HG02870 (cell line): Measurements from ENCODE around the gene ATP6V0B.

Experiments
- ATAC-seq: cut with Tn5 transposase; IDR thresholded peaks from one replicate; pipeline ENCODE4 v1.9.1; 2021; ENCODE audit warnings: mild to moderate bottlenecking, moderate library complexity; ENCODE audit not compliant: unreplicated experiment

The ATP6V0B gene

DNA sequence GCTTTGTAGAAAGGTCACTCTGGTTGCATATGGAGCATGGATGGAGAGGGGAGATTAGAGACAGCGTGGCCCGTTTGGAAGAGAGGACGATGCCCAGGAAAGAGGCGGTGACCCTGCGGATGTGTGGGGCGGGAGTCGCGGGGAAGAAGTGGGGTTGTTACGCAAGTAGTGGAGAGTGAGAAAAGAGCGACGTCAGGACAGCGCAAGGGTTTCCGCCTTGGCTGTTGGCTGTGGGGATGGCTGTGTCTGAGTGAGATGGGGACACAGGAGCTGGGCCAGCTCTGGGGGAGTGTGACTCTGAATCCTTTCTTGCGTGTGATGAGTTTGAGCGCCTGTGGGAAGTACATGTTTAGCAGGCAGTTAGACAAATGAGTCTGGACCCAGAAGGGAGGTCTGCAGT, 8.0 kb downstream of the ATP6V0B start:
- ATAC-seq, result no peak

DNA sequence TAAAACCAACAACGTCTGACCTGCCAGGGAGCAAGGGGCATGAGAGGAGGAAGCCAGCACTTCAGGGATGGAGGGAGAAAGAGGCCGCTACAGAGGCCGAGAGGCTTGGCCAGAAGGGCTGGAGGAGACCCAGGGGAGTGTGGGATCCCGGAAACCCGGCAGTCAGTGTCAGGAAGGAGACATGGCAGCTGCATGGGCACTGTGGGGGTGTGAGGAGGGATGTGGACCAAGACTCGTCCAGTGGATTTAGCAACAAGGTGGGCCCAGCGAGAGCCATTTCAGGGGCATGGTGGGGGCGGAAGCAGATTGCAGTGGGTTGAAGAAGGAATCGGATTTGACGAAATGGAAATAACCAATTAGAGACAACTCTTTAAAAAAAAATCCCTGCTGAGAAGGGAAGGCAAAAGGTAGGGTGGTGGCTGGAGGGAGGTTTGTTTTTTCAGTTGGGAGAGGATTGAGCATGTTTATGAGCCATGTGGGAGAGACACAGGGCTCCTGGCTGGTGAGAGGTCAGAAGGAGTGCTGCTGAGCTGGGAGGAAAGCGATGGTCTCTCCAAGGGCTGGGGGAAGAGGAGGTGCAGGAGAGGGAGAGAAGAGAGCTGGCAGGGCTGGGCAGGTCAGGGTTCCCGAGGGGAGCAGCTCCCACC, 8.6 kb downstream of the ATP6V0B start:
- no peak for ATAC-seq

DNA sequence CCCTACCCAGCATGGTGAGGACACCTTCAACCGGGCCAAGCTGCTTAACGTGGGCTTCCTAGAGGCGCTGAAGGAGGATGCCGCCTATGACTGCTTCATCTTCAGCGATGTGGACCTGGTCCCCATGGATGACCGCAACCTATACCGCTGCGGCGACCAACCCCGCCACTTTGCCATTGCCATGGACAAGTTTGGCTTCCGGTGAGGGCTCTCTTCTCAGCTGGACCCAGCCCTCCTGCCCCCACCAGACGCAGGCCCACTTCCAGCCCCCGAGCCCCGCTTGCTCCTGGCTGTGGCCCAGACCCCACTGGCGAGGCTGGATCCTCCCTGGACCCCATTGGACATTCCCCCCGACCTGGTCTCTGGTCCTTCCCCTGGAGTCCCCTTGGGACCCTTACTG, 10.1 kb downstream of the ATP6V0B start:
- no peak for ATAC-seq

DNA sequence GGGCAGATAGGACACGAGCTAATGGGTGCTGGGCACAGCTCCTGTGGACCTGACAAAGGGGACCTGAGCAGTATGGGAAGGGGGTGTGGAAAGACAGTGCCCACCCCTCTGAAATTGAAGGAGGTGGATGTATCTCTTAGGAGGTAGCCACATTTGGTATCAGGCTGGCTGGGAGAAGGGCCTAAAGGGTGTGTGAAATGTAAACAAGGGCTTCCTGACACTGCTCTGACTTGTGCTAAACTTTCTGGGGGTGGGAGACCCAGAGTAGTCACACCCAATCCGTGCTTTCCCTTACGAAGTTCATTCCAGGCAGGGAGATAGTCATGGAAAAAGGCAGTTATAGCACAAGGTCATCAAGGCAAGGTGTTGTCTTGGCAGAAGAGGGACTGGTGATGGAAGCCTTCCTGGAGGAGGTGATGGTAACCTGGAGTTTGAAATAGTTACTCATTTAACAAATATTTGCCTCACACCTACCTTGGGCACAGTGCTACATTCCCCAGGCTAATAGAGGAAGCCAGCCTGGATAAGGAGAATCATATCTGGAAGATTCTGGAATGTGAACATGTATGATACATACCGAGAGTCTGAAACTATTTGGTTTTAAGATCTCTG, 11.3 kb downstream of the ATP6V0B start:
- ATAC-seq, result no peak

DNA sequence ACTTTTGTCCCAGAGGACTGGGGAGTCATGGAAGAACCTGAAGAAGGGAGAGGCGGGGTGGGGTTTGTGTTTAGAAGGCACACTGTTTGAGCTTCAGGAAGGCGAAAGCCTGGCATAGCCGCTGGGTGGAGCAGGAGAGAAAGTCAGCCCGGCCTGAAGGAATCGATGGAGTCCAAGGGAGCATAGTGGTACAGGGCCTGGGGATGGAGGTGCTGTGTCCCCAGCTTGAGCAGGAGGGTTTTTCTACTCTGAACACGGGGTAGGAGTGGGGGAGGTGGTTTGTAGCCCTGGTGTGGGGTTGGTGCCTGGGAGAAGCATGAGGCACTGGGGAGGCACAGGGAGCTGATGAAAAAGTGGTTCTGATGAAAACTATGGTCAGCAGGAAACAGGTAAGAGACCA, 12.0 kb downstream of the ATP6V0B start:
- ATAC-seq, result no peak

DNA sequence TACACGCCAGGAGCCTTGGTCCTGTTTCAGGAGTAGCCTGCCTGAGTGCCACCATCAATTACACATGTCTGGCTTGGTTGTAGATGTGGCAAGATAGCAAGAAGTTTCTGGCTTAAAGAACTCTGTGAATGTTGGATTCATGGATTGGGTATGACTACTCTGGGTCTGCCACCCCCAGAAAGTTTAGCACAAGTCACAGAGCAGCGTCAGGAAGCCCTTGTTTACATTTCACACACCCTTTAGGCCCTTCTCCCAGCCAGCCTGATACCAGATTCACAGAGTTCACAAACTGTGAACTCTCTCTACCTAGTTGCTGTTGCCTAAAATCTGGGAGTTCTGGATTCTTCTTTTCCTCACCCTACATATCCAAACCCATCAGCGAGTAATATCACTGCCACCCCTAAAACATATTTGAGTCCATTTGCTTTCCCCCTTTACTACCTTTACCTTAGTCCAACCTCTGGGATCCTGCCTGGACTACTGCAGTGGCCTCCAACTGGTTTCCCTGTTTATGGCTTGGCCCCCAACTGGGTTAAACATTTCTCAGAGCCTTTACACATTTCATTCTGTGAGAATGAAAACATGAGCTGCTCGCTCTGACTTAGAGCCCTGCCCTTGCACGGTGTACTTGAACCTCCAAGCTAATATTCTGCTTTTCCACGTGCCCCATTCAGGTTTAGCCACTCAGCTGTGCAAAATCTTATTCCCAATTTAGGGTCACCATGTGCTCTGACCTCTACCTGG, 12.6 kb downstream of the ATP6V0B start:
- no peak for ATAC-seq

DNA sequence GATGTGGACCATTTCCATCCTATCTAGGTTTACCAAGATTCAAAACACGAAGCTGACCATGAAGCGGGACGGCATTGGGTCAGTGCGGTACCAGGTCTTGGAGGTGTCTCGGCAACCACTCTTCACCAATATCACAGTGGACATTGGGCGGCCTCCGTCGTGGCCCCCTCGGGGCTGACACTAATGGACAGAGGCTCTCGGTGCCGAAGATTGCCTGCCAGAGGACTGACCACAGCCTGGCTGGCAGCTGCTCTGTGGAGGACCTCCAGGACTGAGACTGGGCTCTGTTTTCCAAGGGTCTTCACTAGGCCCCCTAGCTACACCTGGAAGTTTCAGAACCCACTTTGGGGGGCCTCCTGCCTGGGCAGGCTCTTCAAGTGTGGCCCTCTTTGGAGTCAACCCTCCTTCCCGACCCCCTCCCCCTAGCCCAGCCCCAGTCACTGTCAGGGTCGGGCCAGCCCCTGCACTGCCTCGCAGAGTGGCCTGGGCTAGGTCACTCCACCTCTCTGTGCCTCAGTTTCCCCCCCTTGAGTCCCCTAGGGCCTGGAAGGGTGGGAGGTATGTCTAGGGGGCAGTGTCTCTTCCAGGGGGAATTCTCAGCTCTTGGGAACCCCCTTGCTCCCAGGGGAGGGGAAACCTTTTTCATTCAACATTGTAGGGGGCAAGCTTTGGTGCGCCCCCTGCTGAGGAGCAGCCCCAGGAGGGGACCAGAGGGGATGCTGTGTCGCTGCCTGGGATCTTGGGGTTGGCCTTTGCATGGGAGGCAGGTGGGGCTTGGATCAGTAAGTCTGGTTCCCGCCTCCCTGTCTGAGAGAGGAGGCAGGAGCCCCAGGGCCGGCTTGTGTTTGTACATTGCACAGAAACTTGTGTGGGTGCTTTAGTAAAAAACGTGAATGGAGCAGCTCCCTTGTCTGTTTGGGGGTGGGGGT, 15.8 kb downstream of the ATP6V0B start:
- ATAC-seq, result no peak

DNA sequence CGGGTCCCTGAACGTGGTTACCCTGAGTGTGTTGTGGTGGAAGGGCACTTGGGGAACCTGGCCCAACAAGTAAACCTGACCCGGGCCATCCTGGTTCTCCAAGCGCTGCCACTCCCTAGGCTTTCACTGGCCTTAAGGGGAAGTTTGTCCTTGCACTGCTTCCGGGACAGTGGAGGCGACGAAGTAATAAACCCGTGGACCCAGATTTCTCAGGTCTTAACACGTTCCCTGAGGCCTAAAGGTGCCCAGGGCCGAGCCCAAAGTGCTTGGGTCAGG, 16.4 kb downstream of the ATP6V0B start:
- no peak for ATAC-seq

DNA sequence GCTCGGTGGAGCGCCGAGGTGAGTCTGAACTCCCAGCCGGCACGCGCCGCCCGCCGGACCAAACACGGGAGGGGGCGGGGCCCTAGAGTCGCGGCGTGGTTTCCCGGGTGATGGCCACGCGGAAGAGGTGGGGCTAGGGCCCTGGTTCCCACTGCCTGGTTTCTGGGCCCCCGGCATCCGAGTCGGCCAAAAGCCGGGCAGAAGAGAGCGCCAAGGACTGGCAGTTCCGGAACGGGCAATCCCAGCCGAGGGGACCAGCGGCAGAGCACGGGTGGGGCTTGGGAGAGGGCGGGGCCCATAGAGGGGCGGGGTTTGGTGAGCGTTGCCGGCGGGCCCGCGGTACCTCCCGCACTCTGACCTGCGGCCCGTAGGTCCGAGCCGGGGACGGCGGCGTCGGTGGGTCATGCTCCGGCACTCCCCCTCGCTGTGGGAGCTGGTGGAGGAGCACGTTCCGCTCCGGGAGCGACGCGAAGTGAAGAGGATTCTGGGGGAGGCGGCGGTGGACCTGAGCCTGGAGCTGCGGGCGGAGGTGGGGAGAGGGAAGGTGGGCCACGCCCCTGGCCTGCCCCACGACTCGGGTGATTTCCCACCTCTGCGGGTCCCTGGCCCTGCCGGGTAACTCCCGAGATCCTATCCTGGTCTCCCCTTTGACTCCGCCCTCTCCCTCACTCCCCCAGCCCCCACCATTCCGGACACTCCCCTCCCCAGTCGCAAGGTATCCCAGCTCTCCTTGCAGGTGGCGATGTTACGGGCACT, 16.9 kb downstream of the ATP6V0B start, which contains the start of gene CCDC24:
Gene CCDC24 (plus strand): TSS at position 124 of the 756 bp plus-strand sequence. CDS start 280 bp downstream, at position 404.
- peak; percentile 67 for ATAC-seq

DNA sequence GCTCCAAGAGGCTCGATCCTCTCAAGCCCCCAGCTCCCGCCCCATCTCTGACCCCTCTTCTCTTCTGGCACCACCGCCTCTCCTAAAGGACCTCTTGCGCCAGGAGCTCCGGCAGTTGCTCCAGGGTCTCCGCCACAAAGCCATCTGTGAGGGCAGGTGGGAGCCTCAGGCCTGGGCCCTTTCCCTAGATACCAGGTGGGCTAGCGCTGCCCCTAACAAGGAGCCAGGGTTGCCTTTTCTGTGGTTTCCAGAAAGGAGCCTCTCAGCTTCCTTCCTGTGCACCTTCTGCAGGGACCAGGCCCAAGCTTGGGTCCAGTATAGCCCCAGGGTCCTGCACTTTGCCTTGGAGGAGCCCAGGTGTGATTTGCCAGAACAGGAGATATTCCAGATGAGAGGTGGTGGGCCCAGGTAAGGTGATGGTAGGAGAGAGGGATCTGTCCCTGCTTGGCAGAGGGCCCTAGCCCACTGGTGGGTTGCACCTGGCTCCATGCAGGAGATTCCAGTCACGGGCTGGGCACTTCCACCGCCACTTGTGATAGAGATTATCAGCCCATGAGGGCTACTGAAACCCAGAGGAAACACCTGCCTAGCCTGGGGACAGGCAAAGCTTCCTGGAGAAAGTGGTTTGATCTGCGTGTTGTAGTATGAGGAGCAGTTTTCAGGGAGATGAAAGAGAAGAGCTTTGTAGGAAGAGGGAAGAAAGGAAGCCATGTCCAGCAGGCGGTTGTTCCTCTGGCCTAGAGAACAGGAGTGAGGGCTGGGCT, 17.7 kb downstream of the ATP6V0B start:
- no peak for ATAC-seq

DNA sequence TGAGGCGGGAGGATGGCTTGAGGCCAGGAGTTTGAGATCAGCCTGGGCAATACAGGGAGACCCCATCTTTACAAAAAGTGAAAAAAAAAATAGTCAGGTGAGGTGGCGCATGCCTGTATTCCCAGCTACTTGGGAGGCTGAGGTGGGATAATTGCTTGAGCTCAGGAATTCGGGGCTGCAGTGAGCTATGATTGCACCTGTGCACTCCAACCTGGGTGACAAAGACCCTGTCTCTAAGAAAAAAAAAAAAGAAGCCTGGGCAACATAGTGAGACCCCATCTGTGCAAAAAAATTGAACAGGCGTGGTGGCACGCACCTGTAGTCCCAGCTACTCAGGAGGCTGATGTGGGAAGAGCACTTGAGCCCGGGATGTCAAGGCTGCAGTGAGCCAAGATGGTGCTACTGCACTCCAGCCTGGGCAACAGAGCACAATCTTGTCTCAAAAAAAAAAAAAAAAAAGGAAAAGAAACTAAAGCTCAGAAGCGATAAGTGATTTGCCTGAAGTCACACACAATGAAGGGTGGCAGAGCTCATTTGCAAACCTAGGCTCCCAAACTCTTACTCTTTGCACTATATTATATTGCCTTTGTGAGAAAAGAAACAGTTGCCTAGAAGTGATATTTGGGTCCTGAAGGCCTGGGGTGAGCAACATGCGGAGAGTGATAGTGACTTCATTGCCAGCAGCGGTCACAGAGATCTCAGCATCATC, 18.6 kb downstream of the ATP6V0B start:
- ATAC-seq, result no peak

DNA sequence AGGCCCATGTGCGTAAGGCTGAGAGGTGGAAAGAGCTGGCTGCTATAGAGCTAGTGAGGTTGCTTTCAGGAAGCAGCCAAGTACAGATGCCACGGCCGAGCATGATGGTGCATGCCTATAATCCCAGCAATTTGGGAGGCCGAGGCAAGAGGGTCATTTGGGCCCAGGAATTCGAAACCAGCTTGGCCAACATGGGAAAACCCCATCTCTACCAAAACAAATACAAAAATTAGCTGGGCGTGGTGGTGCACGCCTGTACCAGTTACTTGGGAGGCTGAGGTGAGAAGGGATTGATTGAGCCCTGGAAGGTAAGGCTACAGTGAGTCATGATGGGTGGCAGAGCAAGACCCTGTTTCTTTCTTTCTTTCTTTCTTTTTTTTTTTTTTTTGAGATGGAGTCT, 19.3 kb downstream of the ATP6V0B start:
- no peak for ATAC-seq

DNA sequence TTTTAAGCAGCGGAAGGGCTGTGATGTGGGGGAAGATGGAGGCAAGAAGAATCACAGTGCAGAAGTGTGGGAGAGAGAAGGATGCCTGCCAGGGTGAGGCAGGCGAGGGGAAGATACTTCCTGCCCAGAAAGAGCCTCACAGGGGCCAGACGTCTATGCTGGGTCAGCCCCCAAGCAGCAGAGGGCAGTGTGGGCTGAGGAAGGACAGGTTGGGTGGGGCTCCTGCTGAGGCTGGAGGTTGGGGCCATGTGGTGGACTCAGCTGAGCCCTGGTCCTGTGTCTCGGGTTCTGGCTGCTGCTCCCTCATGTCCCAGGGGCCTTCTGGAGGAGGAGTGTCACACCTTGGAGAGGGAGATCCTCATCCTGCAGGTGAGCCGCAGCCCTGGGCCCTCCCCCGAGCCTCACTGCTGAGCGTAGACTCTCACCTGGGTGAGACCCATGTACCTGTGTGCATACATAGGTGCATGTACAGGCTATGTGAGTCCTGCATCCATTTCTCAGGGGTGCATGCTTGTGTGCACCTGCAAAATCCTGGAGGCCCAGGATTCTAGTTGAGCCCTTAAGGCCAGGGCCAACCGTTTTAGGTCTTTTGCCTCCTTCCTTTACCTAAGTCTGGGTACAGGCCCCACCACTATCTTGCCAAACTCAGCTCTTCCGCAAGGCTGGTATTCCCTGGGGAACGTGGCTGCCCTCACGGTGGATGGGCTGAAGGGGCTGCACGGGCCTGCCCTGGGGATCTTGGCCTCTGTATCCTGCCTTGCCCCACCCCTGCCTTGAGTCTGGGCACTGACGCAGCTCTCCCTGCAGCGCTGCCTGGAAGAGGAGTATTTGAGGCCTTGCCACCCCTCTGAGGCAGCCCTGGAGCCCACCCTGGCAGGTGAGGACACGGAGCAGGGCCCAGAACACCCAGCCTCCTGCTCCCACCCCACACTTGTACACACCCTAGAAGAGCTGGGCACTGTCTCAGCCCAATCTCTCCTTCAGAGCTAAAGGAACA, 20.3 kb downstream of the ATP6V0B start:
- no peak for ATAC-seq

DNA sequence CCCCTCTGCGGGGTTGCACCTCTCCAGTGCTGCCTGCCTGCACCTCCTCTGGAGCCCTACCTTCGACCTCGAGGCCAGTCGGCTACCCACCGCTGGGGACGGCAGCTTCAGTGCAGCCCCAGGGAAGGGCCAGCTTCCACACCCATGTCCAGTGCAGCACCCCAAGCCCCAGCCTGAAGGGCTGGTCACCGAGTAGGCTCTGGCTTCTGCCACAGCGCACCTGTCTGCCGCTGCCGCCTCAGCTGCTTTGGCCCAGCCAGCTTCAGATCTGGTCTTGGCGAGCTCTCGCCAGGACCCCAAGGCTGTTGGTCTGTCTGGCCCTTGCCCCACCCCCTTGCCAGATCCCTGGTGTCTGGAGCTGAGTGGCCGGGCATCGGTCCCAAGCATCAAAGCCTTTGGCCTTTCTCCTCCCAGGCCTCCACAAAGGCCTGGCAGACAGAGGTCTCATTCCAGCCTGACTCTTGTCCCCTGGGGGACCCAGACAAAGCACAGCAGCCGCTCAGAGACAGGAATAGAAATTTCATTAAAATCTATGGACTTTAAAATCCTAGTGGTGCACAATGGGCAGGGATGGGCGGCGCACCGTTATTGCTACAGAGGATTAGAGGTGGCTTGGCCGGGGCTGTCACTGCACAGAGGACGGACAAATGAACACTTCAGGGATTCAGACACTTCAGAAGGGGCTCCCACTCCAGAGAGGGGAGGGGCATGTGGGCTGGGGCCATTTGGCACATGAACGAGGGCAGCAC, 21.4 kb downstream of the ATP6V0B start:
- no peak for ATAC-seq

DNA sequence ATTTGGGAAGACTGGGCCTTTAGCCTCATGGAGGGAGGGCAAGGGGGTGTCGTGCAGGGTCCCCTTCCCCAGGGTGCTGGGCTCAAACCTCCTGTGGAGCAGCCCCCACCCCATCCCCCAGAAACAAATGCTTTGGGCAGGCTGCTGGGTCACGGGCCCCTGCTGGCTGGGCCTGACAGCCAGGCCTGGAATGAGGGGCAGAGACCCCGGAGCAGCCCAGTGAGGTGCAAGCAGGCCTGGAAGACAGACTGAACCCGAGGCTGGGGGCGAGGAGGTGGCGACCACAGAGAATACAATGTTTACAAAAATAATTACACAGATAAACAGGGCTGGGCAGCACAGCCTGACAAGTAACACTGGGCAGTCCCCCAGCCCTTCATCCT, 22.0 kb downstream of the ATP6V0B start:
- ATAC-seq, result no peak

DNA sequence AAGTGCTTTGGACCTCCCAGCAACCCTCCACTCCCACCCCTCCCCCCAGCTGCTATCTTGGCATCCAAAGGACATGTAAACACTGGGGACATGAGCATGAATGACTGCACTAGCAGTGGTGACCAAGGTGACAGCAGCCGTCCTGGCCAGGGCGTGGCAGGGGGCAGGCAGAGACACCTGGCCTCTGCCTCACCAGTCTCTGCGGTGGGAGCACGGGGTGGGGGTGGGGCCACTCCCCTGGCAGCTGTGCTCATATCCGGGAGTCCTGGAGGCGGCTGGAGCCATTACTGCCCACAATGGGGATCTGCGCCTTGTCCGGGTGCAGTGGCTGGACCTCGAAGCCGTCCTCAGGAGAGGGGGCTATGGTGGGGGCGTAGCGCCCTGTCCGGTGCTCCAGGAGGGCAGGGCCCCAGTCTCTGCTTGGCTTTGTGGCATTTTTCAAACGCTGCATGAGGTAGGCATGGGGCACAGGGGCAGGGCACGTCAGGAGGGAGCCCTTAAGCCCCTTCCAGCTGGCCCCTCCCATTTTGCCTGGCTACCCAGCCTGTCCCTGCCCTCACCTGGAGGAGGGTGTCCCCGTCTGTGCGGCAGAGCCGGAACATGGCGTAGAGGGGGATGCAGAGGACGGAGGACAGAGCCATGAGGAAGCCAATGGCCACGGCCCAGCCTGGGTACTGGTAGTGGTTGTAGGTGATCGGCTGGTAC, 22.7 kb downstream of the ATP6V0B start:
- ATAC-seq, result no peak

DNA sequence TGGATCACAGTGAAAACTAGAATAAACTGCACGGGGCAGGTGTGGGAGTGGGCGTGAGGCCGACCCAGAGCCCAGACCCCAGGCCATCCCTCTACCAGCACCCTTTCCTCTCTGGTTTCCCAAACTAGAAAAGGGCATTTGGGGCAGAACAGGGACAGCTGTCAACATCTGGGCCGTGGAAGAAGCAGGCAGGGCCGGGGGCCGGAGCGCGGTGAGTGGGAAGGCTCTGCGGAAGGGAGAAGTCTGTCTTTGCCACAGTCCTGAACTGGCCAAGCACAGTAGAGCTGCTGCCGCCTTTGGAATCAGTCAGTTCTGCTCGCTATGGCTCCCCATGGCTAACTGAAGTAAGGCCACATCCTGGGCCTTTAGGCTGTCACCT, 23.2 kb downstream of the ATP6V0B start:
- no peak for ATAC-seq
